HepG2 (cell line): ENCODE results near the gene CD302. TPM values are rescaled to one million over a fixed set of nuclear protein-coding genes. Genes with fewer than 3 reads are reported as not detected.

Source experiments
- SIX1 ChIP-seq: sonication (generic); formaldehyde crosslinking; IDR thresholded peaks from 2 replicates; pipeline ENCODE4 v1.4.0; 2020; ENCODE audit warnings: missing genetic modification reagents, borderline replicate concordance
- TEAD2 ChIP-seq: sonication (generic); formaldehyde crosslinking; IDR thresholded peaks from 2 replicates; pipeline ENCODE4 v1.9.0; 2021; ENCODE audit warnings: missing genetic modification reagents
- polyA plus RNA-seq, 8 experiments: library from polyadenylated mRNA; depleted of rRNA in 3 of 8; stranded (reverse) in 7 of 8; unstranded in 1 of 8; fragments of >200 nt; fragmentation: Illumina TruSeq in 4 of 8; extraction: Trizol in 4 of 8; gene quantifications; 2 replicates each; pipeline versions ENCODE4 v1.2.1 to v1.2.3, GENCODE V29; 2011 to 2016; ENCODE audit warnings: low read depth in 4 of 8, missing spikeins in 1 of 8, mixed read lengths in 1 of 8; ENCODE audit not compliant: insufficient read depth in 1 of 8
- total RNA-seq, 5 experiments: library from RNA; depleted of rRNA; stranded (reverse); fragments of >200 nt; fragmentation: Illumina TruSeq; extraction: Trizol; gene quantifications; 2 replicates each; pipeline ENCODE4 v1.2.3, GENCODE V29; 2016; ENCODE audit warnings: low read depth in 1 of 5
- TF ChIP-seq, protein P1 (sequence below): IDR thresholded peaks from 2 replicates; pipeline ENCODE4 v1.4.0; 2020; ENCODE audit warnings: mild to moderate bottlenecking, missing genetic modification reagents
- TF ChIP-seq, protein P2 (sequence below): sonication (generic); formaldehyde crosslinking; IDR thresholded peaks from 2 replicates; pipeline ENCODE4 v1.8.0; 2022; ENCODE audit warnings: mild to moderate bottlenecking, missing genetic modification reagents; ENCODE audit not compliant: insufficient replicate concordance
- TF ChIP-seq, protein P3 (sequence below): sonication (generic); formaldehyde crosslinking; IDR thresholded peaks from 2 replicates; pipeline ENCODE4 v1.4.0; 2020; ENCODE audit warnings: mild to moderate bottlenecking, missing genetic modification reagents
- TF ChIP-seq, protein P4 (sequence below): IDR thresholded peaks from 2 replicates; pipeline ENCODE4 v1.6.1; 2016; ENCODE audit warnings: low read depth
- TF ChIP-seq, protein P5 (sequence below), 2 experiments: sonication (generic) in 1 of 2; formaldehyde crosslinking in 1 of 2; IDR thresholded peaks; 2 replicates each; pipeline versions ENCODE4 v1.4.0 to v1.6.1; 2016 to 2020; ENCODE audit warnings: borderline replicate concordance in 1 of 2, low read depth in 1 of 2, mild to moderate bottlenecking in 1 of 2, missing genetic modification reagents in 1 of 2

Gene CD302
- total and polyA plus RNA-seq, 2 of the 13 experiments (the other 11 are each of a cell fraction or from before 2014, with no cell fraction given), result 8.0 to 15.6 TPM

DNA sequence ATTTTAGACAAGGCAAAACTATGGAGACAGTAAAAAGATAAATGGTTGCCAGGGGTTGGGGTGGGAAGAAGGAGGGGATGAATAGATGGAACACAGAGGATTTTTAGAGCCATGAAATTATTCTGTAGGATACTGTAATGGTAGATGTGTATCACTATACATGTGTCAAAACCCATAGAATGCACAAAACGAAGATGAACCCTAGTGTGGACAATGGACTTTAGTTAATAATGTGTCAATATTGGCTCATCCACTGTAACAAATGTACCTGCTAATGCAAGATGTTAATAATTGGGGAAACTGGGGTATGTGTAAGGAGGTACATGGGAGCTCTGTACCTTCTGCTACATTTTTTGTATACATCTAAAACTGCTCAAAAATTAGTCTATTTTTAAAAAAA lies 1.8 kb upstream of the CD302 start (continued):
- TF ChIP-seq, protein P1, sequence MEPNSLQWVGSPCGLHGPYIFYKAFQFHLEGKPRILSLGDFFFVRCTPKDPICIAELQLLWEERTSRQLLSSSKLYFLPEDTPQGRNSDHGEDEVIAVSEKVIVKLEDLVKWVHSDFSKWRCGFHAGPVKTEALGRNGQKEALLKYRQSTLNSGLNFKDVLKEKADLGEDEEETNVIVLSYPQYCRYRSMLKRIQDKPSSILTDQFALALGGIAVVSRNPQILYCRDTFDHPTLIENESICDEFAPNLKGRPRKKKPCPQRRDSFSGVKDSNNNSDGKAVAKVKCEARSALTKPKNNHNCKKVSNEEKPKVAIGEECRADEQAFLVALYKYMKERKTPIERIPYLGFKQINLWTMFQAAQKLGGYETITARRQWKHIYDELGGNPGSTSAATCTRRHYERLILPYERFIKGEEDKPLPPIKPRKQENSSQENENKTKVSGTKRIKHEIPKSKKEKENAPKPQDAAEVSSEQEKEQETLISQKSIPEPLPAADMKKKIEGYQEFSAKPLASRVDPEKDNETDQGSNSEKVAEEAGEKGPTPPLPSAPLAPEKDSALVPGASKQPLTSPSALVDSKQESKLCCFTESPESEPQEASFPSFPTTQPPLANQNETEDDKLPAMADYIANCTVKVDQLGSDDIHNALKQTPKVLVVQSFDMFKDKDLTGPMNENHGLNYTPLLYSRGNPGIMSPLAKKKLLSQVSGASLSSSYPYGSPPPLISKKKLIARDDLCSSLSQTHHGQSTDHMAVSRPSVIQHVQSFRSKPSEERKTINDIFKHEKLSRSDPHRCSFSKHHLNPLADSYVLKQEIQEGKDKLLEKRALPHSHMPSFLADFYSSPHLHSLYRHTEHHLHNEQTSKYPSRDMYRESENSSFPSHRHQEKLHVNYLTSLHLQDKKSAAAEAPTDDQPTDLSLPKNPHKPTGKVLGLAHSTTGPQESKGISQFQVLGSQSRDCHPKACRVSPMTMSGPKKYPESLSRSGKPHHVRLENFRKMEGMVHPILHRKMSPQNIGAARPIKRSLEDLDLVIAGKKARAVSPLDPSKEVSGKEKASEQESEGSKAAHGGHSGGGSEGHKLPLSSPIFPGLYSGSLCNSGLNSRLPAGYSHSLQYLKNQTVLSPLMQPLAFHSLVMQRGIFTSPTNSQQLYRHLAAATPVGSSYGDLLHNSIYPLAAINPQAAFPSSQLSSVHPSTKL (CRISPR knock-in tag), result peak; percentile 84
- TF ChIP-seq, protein P2, sequence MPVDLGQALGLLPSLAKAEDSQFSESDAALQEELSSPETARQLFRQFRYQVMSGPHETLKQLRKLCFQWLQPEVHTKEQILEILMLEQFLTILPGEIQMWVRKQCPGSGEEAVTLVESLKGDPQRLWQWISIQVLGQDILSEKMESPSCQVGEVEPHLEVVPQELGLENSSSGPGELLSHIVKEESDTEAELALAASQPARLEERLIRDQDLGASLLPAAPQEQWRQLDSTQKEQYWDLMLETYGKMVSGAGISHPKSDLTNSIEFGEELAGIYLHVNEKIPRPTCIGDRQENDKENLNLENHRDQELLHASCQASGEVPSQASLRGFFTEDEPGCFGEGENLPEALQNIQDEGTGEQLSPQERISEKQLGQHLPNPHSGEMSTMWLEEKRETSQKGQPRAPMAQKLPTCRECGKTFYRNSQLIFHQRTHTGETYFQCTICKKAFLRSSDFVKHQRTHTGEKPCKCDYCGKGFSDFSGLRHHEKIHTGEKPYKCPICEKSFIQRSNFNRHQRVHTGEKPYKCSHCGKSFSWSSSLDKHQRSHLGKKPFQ, result no peak
- TF ChIP-seq, protein P3, sequence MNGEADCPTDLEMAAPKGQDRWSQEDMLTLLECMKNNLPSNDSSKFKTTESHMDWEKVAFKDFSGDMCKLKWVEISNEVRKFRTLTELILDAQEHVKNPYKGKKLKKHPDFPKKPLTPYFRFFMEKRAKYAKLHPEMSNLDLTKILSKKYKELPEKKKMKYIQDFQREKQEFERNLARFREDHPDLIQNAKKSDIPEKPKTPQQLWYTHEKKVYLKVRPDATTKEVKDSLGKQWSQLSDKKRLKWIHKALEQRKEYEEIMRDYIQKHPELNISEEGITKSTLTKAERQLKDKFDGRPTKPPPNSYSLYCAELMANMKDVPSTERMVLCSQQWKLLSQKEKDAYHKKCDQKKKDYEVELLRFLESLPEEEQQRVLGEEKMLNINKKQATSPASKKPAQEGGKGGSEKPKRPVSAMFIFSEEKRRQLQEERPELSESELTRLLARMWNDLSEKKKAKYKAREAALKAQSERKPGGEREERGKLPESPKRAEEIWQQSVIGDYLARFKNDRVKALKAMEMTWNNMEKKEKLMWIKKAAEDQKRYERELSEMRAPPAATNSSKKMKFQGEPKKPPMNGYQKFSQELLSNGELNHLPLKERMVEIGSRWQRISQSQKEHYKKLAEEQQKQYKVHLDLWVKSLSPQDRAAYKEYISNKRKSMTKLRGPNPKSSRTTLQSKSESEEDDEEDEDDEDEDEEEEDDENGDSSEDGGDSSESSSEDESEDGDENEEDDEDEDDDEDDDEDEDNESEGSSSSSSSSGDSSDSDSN (CRISPR knock-in tag), result no peak
- 0 out of 2 replicates have a peak, but pooled peaks have one; percentile 20 for TF ChIP-seq SIX1
- TF ChIP-seq, protein P4, sequence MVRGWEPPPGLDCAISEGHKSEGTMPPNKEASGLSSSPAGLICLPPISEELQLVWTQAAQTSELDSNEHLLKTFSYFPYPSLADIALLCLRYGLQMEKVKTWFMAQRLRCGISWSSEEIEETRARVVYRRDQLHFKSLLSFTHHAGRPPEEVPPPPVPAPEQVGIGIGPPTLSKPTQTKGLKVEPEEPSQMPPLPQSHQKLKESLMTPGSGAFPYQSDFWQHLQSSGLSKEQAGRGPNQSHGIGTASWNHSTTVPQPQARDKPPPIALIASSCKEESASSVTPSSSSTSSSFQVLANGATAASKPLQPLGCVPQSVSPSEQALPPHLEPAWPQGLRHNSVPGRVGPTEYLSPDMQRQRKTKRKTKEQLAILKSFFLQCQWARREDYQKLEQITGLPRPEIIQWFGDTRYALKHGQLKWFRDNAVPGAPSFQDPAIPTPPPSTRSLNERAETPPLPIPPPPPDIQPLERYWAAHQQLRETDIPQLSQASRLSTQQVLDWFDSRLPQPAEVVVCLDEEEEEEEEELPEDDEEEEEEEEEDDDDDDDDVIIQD (CRISPR knock-in tag), result peak; percentile 69; the same call in 1 of the 2 replicates
- TF ChIP-seq TEAD2, result no peak
- TF ChIP-seq, protein P5, sequence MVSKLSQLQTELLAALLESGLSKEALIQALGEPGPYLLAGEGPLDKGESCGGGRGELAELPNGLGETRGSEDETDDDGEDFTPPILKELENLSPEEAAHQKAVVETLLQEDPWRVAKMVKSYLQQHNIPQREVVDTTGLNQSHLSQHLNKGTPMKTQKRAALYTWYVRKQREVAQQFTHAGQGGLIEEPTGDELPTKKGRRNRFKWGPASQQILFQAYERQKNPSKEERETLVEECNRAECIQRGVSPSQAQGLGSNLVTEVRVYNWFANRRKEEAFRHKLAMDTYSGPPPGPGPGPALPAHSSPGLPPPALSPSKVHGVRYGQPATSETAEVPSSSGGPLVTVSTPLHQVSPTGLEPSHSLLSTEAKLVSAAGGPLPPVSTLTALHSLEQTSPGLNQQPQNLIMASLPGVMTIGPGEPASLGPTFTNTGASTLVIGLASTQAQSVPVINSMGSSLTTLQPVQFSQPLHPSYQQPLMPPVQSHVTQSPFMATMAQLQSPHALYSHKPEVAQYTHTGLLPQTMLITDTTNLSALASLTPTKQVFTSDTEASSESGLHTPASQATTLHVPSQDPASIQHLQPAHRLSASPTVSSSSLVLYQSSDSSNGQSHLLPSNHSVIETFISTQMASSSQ (IDR thresholded peaks at IDR 0.05; ENCODE audit: low read depth), result peak; percentile 37; the same call in 1 of the 2 replicates
- TF ChIP-seq, protein P5 (CRISPR knock-in tag; IDR thresholded peaks at IDR 0.05; ENCODE audit: borderline replicate concordance), result no peak
